IMR-90 (cell line): ENCODE measurements around the gene ABLIM3. TPM values are rescaled to one million over a fixed set of nuclear protein-coding genes. Genes with fewer than 3 reads are reported as not detected.

Experiments used
- ATAC-seq: fragments of 200-7000 bp; cut with Tn5 transposase; 2 replicates; pipeline ENCODE4 v1.9.1; 2020; ENCODE audit warnings: low read depth, mild to moderate bottlenecking, moderate library complexity
- BruUV-seq: library from RNA; stranded (reverse); fragments of 400-500 nt; replicated peaks from 2 replicates; lab custom pipeline; 2021; lab: Mats Ljungman, UMichigan
- CTCF ChIA-PET: fragments of 300-600 bp; formaldehyde crosslinking; extraction: SDS; loops from one replicate; lab custom pipeline; 2021; ENCODE audit warnings: antibody characterized with exemption; lab: Yijun Ruan, JAX
- POLR2A ChIA-PET: fragments of 300-600 bp; sonication (Branson Sonifier 250); formaldehyde crosslinking; loops from one replicate; lab custom pipeline; 2022; ENCODE audit warnings: antibody characterized with exemption; ENCODE audit not compliant: unreplicated experiment; lab: Charles Lee
- DNase-seq: peaks from one replicate; pipeline ENCODE4 v3.0.0; 2013
- H2AFZ ChIP-seq: replicated peaks from 2 replicates; pipeline ENCODE3; 2013; ENCODE audit warnings: low read length, mild to moderate bottlenecking; ENCODE audit not compliant: poor library complexity
- H2AK5ac ChIP-seq: 2 replicates; pipeline ENCODE4 v1.6.1; 2013; ENCODE audit warnings: low read depth, low read length, inconsistent platforms
- H2AK9ac ChIP-seq: replicated peaks from 2 replicates; pipeline ENCODE3; 2013; ENCODE audit warnings: mild to moderate bottlenecking, low read depth, low read length, moderate library complexity; ENCODE audit not compliant: poor library complexity
- H2BK120ac ChIP-seq: 2 replicates; pipeline ENCODE4 v1.6.1; 2013; ENCODE audit warnings: low read depth, low read length, inconsistent platforms
- H2BK15ac ChIP-seq: 3 replicates; pipeline ENCODE4 v1.6.1; 2013; ENCODE audit warnings: low read depth, low read length, inconsistent platforms
- H2BK20ac ChIP-seq: 2 replicates; pipeline ENCODE4 v1.6.1; 2013; ENCODE audit warnings: low read depth, mild to moderate bottlenecking, inconsistent platforms, low read length, moderate library complexity
- H2BK5ac ChIP-seq: 2 replicates; pipeline ENCODE4 v1.6.1; 2013; ENCODE audit warnings: mild to moderate bottlenecking, low read depth, low read length, inconsistent platforms; ENCODE audit not compliant: poor library complexity, severe bottlenecking
- H3K14ac ChIP-seq: replicated peaks from 2 replicates; pipeline ENCODE4 v1.6.1; 2013; ENCODE audit warnings: low read depth, low read length, inconsistent platforms
- H3K18ac ChIP-seq: 2 replicates; pipeline ENCODE4 v1.6.1; 2013; ENCODE audit warnings: low read depth, low read length, control low read depth
- H3K23ac ChIP-seq: 2 replicates; pipeline ENCODE4 v1.6.1; 2013; ENCODE audit warnings: low read depth, low read length, inconsistent platforms
- H3K27ac ChIP-seq: 2 replicates; pipeline ENCODE4 v1.5.1; 2013; ENCODE audit warnings: mild to moderate bottlenecking, control low read depth, low read length; ENCODE audit not compliant: insufficient read depth
- H3K27me3 ChIP-seq: 2 replicates; pipeline ENCODE4 v1.6.1; 2013; ENCODE audit warnings: low read length; ENCODE audit not compliant: control insufficient read depth, insufficient read depth
- H3K36me3 ChIP-seq: 2 replicates; pipeline ENCODE4 v1.6.1; 2013; ENCODE audit warnings: low read length, mixed read lengths; ENCODE audit not compliant: control insufficient read depth, insufficient read depth
- H3K4ac ChIP-seq: 2 replicates; pipeline ENCODE4 v1.6.1; 2013; ENCODE audit warnings: low read depth, low read length, inconsistent platforms
- H3K4me1 ChIP-seq: 2 replicates; pipeline ENCODE4 v1.6.1; 2013; ENCODE audit warnings: low read length, mixed read lengths; ENCODE audit not compliant: control insufficient read depth, insufficient read depth
- H3K4me2 ChIP-seq: 2 replicates; pipeline ENCODE4 v1.6.1; 2013; ENCODE audit warnings: low read depth, mild to moderate bottlenecking, control low read depth, low read length, moderate library complexity
- H3K4me3 ChIP-seq: 2 replicates; pipeline ENCODE4 v1.5.1; 2013; ENCODE audit warnings: low read depth, mild to moderate bottlenecking, control low read depth, low read length, moderate library complexity; ENCODE audit not compliant: insufficient read depth
- H3K56ac ChIP-seq: 2 replicates; pipeline ENCODE4 v1.6.1; 2013; ENCODE audit warnings: low read length, inconsistent platforms; ENCODE audit not compliant: insufficient read depth; ENCODE audit errors: extremely low read depth
- H3K79me1 ChIP-seq, 2 experiments: 2 replicates each; pipeline ENCODE4 v1.6.1; 2013; ENCODE audit warnings: low read length in 2 of 2, inconsistent platforms in 1 of 2, low read depth in 1 of 2
- H3K9ac ChIP-seq: 2 replicates; pipeline ENCODE4 v1.6.1; 2013; ENCODE audit warnings: low read depth, low read length, control low read depth
- H3K9me1 ChIP-seq: 2 replicates; pipeline ENCODE4 v1.6.1; 2013; ENCODE audit warnings: low read length, inconsistent platforms; ENCODE audit not compliant: insufficient read depth
- H3K9me3 ChIP-seq: 2 replicates; pipeline ENCODE4 v1.6.1; 2013; ENCODE audit warnings: low read length; ENCODE audit not compliant: control insufficient read depth, insufficient read depth
- H4K20me1 ChIP-seq: 2 replicates; pipeline ENCODE4 v1.6.1; 2013; ENCODE audit warnings: low read length, inconsistent platforms; ENCODE audit not compliant: insufficient read depth
- H4K5ac ChIP-seq: 2 replicates; pipeline ENCODE4 v1.6.1; 2013; ENCODE audit warnings: mild to moderate bottlenecking, low read depth, low read length, control low read depth
- H4K8ac ChIP-seq, 2 experiments: 2 replicates each; pipeline ENCODE4 v1.6.1; 2013; ENCODE audit warnings: low read depth in 2 of 2, low read length in 2 of 2, control low read depth in 1 of 2, inconsistent platforms in 1 of 2
- H4K91ac ChIP-seq: 2 replicates; pipeline ENCODE4 v1.6.1; 2013; ENCODE audit warnings: low read depth, low read length, inconsistent platforms; ENCODE audit not compliant: insufficient read depth
- FOS ChIP-seq: fragments of 150-350 bp; IDR thresholded peaks from 2 replicates; pipeline ENCODE4 v1.6.1; 2016; ENCODE audit warnings: low read depth, low read length
- MAFK ChIP-seq: IDR thresholded peaks from 2 replicates; pipeline ENCODE4 v1.6.1; 2012; ENCODE audit warnings: low read depth, low read length, improper control_type of control experiment
- MAZ ChIP-seq: IDR thresholded peaks from 2 replicates; pipeline ENCODE4 v1.6.1; 2012; ENCODE audit warnings: low read depth, mild to moderate bottlenecking, low read length, improper control_type of control experiment, moderate library complexity, borderline replicate concordance
- MXI1 ChIP-seq: IDR thresholded peaks from 2 replicates; pipeline ENCODE4 v1.6.1; 2012; ENCODE audit warnings: low read depth, mild to moderate bottlenecking, low read length, moderate library complexity, borderline replicate concordance
- NFE2L2 ChIP-seq: fragments of 150-350 bp; IDR thresholded peaks from 2 replicates; pipeline ENCODE4 v1.6.1; 2016; ENCODE audit warnings: low read depth, mild to moderate bottlenecking, low read length
- POLR2A ChIP-seq: IDR thresholded peaks from 2 replicates; pipeline ENCODE4 v1.6.1; 2012; ENCODE audit warnings: mild to moderate bottlenecking, low read depth, low read length
- RAD21 ChIP-seq: IDR thresholded peaks from 2 replicates; pipeline ENCODE4 v1.6.1; 2012; ENCODE audit warnings: low read length, improper control_type of control experiment
- RFX5 ChIP-seq: IDR thresholded peaks from 2 replicates; pipeline ENCODE4 v1.8.0; 2012; ENCODE audit warnings: low read depth, mild to moderate bottlenecking, low read length, moderate library complexity
- USF2 ChIP-seq: fragments of 150-350 bp; IDR thresholded peaks from 2 replicates; pipeline ENCODE4 v1.6.1; 2017; ENCODE audit warnings: mild to moderate bottlenecking, antibody characterized with exemption, low read length, low read depth
- WGBS, 2 experiments: methylation state at CpG; one replicate each; pipeline versions ENCODE4 v1.1.5 to v1.1.7; 2013; ENCODE audit warnings: missing lambda C conversion rate in 2 of 2; ENCODE audit not compliant: insufficient read length in 1 of 2; ENCODE audit errors: extremely low coverage in 2 of 2; 5-methylcytosine and 5-hydroxymethylcytosine counted together
- dilution Hi-C: fragments of 300-500 bp; cut with HindIII; formaldehyde crosslinking; loops from one replicate; pipeline ENCODE4 v1.14.3; 2018; ENCODE audit warnings: low sequenced_read_pairs; ENCODE audit not compliant: unreplicated experiment
- in situ Hi-C: fragments of 300-500 bp; cut with MboI; formaldehyde crosslinking; loops from 3 replicates; pipeline ENCODE4 v1.14.3; 2019; ENCODE audit warnings: low sequenced_read_pairs, inconsistent platforms, mixed read lengths
- intact Hi-C: fragments of 100-400 bp; cut with micrococcal nuclease; formaldehyde crosslinking; loops from 2 replicates; pipeline ENCODE4 v1.10.0; 2022
- polyA plus RNA-seq, 3 experiments: library from polyadenylated mRNA; depleted of rRNA; stranded (reverse); fragments of >200 nt; gene quantifications; 2 replicates each; pipeline ENCODE4 v1.2.3, GENCODE V29; 2012; ENCODE audit warnings: low replicate concordance in 1 of 3
- total RNA-seq: library from RNA; depleted of rRNA; stranded (reverse); fragments of >200 nt; gene quantifications from 2 replicates; pipeline ENCODE4 v1.2.3, GENCODE V29; 2012
- TF ChIP-seq, protein P1 (sequence below): fragments of 150-350 bp; IDR thresholded peaks from 2 replicates; pipeline ENCODE4 v1.6.1; 2016; ENCODE audit warnings: low read depth, mild to moderate bottlenecking, low read length, moderate library complexity, borderline replicate concordance

The ABLIM3 gene
- total and polyA plus RNA-seq, 2 of the 4 experiments (the other 2 are of a cell fraction) = 33.3 to 69.9 TPM

GRCh38 chr5:149156435-149157083 is 15.3 kb downstream of the ABLIM3 start (continued):
- no peak for TF ChIP-seq MXI1

DNA sequence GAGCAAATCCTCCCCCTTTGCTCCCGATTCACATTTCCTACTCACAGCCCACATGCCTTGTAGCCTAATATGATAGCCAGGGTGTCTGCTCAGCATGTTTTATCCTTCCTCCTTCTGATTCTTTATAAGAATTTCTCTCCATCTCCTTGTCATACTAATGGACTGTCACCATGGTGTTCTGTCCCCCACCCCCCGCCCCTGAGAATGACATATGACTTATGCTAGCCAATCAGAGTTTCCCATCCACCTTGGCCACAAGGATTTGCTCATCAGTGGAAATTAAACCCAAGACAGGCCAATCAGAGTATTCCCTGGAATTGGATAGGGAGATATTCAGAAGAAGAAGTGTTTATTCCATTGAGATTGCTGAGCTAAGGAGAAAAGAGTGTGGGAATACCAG is 16.0 kb downstream of the ABLIM3 start:
- H3K4me1 ChIP-seq = peaks cover 31% of the 10 kb centered on the region
- 0 out of 2 replicates have a peak overlapping the region, but pooled peaks have one; percentile 39 for H3K23ac ChIP-seq
- no peak overlapping the region for H2AK9ac ChIP-seq
- H2AFZ ChIP-seq = no peak overlapping the region
- peak overlapping the region; percentile 31; the same call in 1 of the 2 replicates for H2BK120ac ChIP-seq
- WGBS, 2 experiments = 100% methylated on average over 1 of the region's 2 CpGs; no CpG with 5 or more reads in 1 of the 2 experiments
- no peak overlapping the region for H2BK5ac ChIP-seq
- peaks cover 62 to 85% of the 10 kb centered on the region in 2 experiments for H3K79me1 ChIP-seq
- H3K4ac ChIP-seq = peak overlapping the region; percentile 24; the same call in 1 of the 2 replicates
- H4K91ac ChIP-seq = no peak overlapping the region
- no peak overlapping the region for H2BK20ac ChIP-seq
- no peak for TF ChIP-seq USF2
- TF ChIP-seq RAD21 = no peak
- TF ChIP-seq MAFK = peak; percentile 51; the same call in 1 of the 2 replicates
- TF ChIP-seq NFE2L2 = no peak
- TF ChIP-seq, protein P1, sequence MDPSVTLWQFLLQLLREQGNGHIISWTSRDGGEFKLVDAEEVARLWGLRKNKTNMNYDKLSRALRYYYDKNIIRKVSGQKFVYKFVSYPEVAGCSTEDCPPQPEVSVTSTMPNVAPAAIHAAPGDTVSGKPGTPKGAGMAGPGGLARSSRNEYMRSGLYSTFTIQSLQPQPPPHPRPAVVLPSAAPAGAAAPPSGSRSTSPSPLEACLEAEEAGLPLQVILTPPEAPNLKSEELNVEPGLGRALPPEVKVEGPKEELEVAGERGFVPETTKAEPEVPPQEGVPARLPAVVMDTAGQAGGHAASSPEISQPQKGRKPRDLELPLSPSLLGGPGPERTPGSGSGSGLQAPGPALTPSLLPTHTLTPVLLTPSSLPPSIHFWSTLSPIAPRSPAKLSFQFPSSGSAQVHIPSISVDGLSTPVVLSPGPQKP = no peak
- TF ChIP-seq RFX5 = no peak
- TF ChIP-seq MAZ = no peak
- no peak for TF ChIP-seq POLR2A
- TF ChIP-seq FOS = no peak
- in situ Hi-C loops = loop anchor here (25.0 kb wide), 1 partner anchor 405 kb away; the partner anchor contains the start of gene CSNK1A1
- H3K4me3 ChIP-seq = no peak overlapping the region
- H2AK5ac ChIP-seq = peak overlapping the region; percentile 36; the same call in 1 of the 2 replicates
- no peak overlapping the region for H4K8ac ChIP-seq
- intact Hi-C loops = no loop called here
- H3K27me3 ChIP-seq = no peaks in the 10 kb centered on the region
- H3K27ac ChIP-seq = no peak overlapping the region
- H3K36me3 ChIP-seq = no peaks in the 10 kb centered on the region
- H2BK15ac ChIP-seq = peak overlapping the region; percentile 27; the same call in 1 of the 3 replicates
- H3K4me2 ChIP-seq = no peak overlapping the region
- H3K14ac ChIP-seq = no peak overlapping the region
- BruUV-seq = no TSS peak
- no peak for ATAC-seq
- H3K9ac ChIP-seq = no peak overlapping the region
- H3K9me3 ChIP-seq = no peaks in the 10 kb centered on the region
- dilution Hi-C loops = no loop called here
- no peak for DNase-seq
- H3K18ac ChIP-seq = no peak overlapping the region; the same call in 1 of the 2 replicates
- H4K5ac ChIP-seq = no peak overlapping the region
- POLR2A ChIA-PET = no interaction called here
- H3K9me1 ChIP-seq = peaks cover 39% of the 10 kb centered on the region
- H4K20me1 ChIP-seq = no peaks in the 10 kb centered on the region
- H3K56ac ChIP-seq = no peak overlapping the region
- CTCF ChIA-PET = no interaction called here
